Peyer's patch (tissue), 4 donors: Measurements from ENCODE around the gene KCNMA1. TPM values are rescaled to one million over a fixed set of nuclear protein-coding genes. Genes with fewer than 3 reads are reported as not detected.

Experiments used
- DNase-seq, 3 donors: peaks; one replicate each; pipeline ENCODE4 v3.0.0-alpha.2; 2017 to 2019
- H3K27ac ChIP-seq, 4 donors: fragments of 200-600 bp; sonication (generic); one replicate each; pipeline ENCODE4 v1.5.1; 2016 to 2019
- H3K27me3 ChIP-seq, 2 donors: fragments of 200-600 bp; sonication (generic); one replicate each; pipeline ENCODE4 v1.5.1; 2019
- H3K36me3 ChIP-seq, 3 donors: fragments of 200-600 bp; sonication (generic); one replicate each; pipeline ENCODE4 v1.5.1; 2016 to 2019
- H3K4me1 ChIP-seq, 4 donors: fragments of 200-600 bp; sonication (generic); one replicate each; pipeline ENCODE4 v1.5.1; 2016 to 2019
- H3K4me3 ChIP-seq, 4 donors: fragments of 200-600 bp; sonication (generic); 1 replicate in 3 of 4; 2 replicates in 1 of 4; pipeline ENCODE4 v1.5.1; 2016 to 2019; ENCODE audit warnings: mild to moderate bottlenecking in 1 of 4
- H3K9me3 ChIP-seq, 4 donors: fragments of 200-600 bp; sonication (generic); one replicate each; pipeline ENCODE4 v1.5.1; 2016 to 2019; ENCODE audit warnings: mild to moderate bottlenecking in 1 of 4
- CTCF ChIP-seq, 6 experiments: fragments of 450-650 bp in 4 of 6; fragments of 200-600 bp in 2 of 6; sonication (generic) in 1 of 6; IDR thresholded peaks; one replicate each; pipeline ENCODE4 v1.5.1; 2017 to 2019; ENCODE audit warnings: antibody characterized with exemption in 6 of 6, mild to moderate bottlenecking in 3 of 6, moderate library complexity in 1 of 6
- POLR2A ChIP-seq, 2 donors: fragments of 450-650 bp; IDR thresholded peaks; one replicate each; pipeline ENCODE4 v1.5.1; 2017; ENCODE audit warnings: antibody characterized with exemption in 2 of 2, mild to moderate bottlenecking in 2 of 2, moderate library complexity in 2 of 2
- total RNA-seq, 4 donors: library from RNA; depleted of rRNA; stranded (reverse); fragments of >200 nt; gene quantifications; one replicate each; pipeline ENCODE4 v1.1.0, GENCODE V29; 2016

The KCNMA1 gene
- total RNA-seq, 4 donors from 2014 or later: 17.8 to 29.1 (median 23.9) TPM

- Histone ChIP-seq H3K27me3 (no peaks in the 10 kb centered on the region), H3K4me1 (no peaks in the 10 kb centered on the region), H3K36me3 (no peaks in the 10 kb centered on the region), H3K4me3 (no peak overlapping the region), H3K27ac (no peak overlapping the region), H3K9me3 (no peaks in the 10 kb centered on the region)
- TF ChIP-seq POLR2A (IDR thresholded peaks at IDR 0.05) (no peak), CTCF (IDR thresholded peaks at IDR 0.05) (no peak)
- DNase-seq: no peak
Measured at GRCh38 chr10:77210645-77211044, 427.0 kb downstream of the KCNMA1 start.

- TF ChIP-seq CTCF (IDR thresholded peaks at IDR 0.05) (no peak), POLR2A (IDR thresholded peaks at IDR 0.05) (no peak)
- no peaks in the 10 kb centered on the region for H3K9me3 ChIP-seq
- DNase-seq: no peak
- no peaks in the 10 kb centered on the region for H3K27me3 ChIP-seq
- no peaks in the 10 kb centered on the region for H3K4me1 ChIP-seq
- no peak overlapping the region for H3K4me3 ChIP-seq
- H3K36me3 ChIP-seq: no peaks in the 10 kb centered on the region
- no peak overlapping the region for H3K27ac ChIP-seq
Measured at GRCh38 chr10:77208684-77209256, 428.8 kb downstream of the KCNMA1 start.

GRCh38 chr10:77207828-77208185 is 429.8 kb downstream of the KCNMA1 start:
- H3K9me3 ChIP-seq: no peaks in the 10 kb centered on the region
- DNase-seq: no peak
- no peak overlapping the region for H3K27ac ChIP-seq
- H3K36me3 ChIP-seq: no peaks in the 10 kb centered on the region
- TF ChIP-seq POLR2A (IDR thresholded peaks at IDR 0.05) (no peak), CTCF (IDR thresholded peaks at IDR 0.05) (no peak)
- no peaks in the 10 kb centered on the region for H3K4me1 ChIP-seq
- H3K27me3 ChIP-seq: no peaks in the 10 kb centered on the region
- no peak overlapping the region for H3K4me3 ChIP-seq

GRCh38 chr10:77207182-77207827 is 430.3 kb downstream of the KCNMA1 start:
- no peak overlapping the region for H3K4me3 ChIP-seq
- no peaks in the 10 kb centered on the region for H3K4me1 ChIP-seq
- no peak for TF ChIP-seq POLR2A (IDR thresholded peaks at IDR 0.05)
- TF ChIP-seq CTCF (IDR thresholded peaks at IDR 0.05): no peak
- no peak for DNase-seq
- no peaks in the 10 kb centered on the region for H3K9me3 ChIP-seq
- H3K36me3 ChIP-seq: no peaks in the 10 kb centered on the region
- H3K27ac ChIP-seq: no peak overlapping the region
- no peaks in the 10 kb centered on the region for H3K27me3 ChIP-seq

DNA sequence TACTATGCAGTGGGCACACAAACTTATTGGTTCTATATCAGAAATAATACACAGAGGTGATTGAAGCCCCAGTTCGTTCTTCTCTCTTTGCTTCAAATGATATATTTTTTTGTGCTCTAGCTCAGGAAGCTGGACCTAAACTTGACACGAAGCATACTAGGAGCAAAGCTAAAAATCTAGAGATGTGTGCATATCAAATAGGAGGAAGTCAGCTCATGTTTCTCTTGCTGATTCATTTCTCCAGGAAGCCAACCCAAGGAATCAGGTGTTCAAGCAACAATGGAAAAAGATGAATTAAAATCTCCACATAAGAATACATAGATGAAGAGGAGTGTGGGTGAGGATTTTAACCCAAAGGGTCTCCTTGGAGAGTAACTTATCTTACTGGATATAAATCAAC is 432.5 kb downstream of the KCNMA1 start:
- Histone ChIP-seq H3K4me3 (no peak overlapping the region), H3K27ac (no peak overlapping the region), H3K27me3 (no peaks in the 10 kb centered on the region), H3K36me3 (no peaks in the 10 kb centered on the region), H3K9me3 (no peaks in the 10 kb centered on the region), H3K4me1 (no peaks in the 10 kb centered on the region)
- DNase-seq: no peak
- TF ChIP-seq POLR2A (IDR thresholded peaks at IDR 0.05) (no peak), CTCF (IDR thresholded peaks at IDR 0.05) (no peak)
